Pancreas (tissue), 10 donors: ENCODE results near the gene IRF4. TPM values are rescaled to one million over a fixed set of nuclear protein-coding genes. Genes with fewer than 3 reads are reported as not detected.

Experiments used
- ATAC-seq, 4 donors: fragments of 200-7000 bp; cut with Tn5 transposase; one replicate each; pipeline versions ENCODE4 v1.8.0 to v1.9.1; 2020; ENCODE audit warnings: mild to moderate bottlenecking in 4 of 4, moderate library complexity in 4 of 4
- DNase-seq, 6 donors: peaks; one replicate each; pipeline ENCODE4 v3.0.0-alpha.2; 2020
- FAIRE-seq: peaks from 2 replicates; lab custom pipeline; 2012; peaks lifted over from hg19 to GRCh38; lab: Jason Lieb, UNC
- H3K27ac ChIP-seq, 4 donors: fragments of 200-600 bp; sonication (generic); 1 replicate in 3 of 4; 2 replicates in 1 of 4; pipeline versions ENCODE4 v1.5.0 to v1.8.0; 2020
- H3K27me3 ChIP-seq, 4 donors: fragments of 200-600 bp; one replicate each; pipeline ENCODE4 v1.8.0; 2021
- H3K36me3 ChIP-seq, 3 donors: fragments of 200-600 bp; sonication (generic) in 1 of 3; one replicate each; pipeline versions ENCODE4 v1.5.0 to v1.8.0; 2020 to 2021
- H3K4me1 ChIP-seq, 3 donors: fragments of 200-600 bp; one replicate each; pipeline ENCODE4 v1.8.0; 2021
- H3K4me3 ChIP-seq, 4 donors: fragments of 200-600 bp; sonication (generic) in 2 of 4; one replicate each; pipeline versions ENCODE4 v1.5.0 to v1.8.0; 2020 to 2021
- H3K9me3 ChIP-seq, 4 donors: fragments of 200-600 bp; one replicate each; pipeline ENCODE4 v1.8.0; 2021
- CTCF ChIP-seq, 4 donors: fragments of 200-600 bp; sonication (generic) in 3 of 4; IDR thresholded peaks; one replicate each; pipeline versions ENCODE4 v1.5.0 to v1.8.0; 2021; ENCODE audit warnings: antibody characterized with exemption in 4 of 4
- WGBS, 2 donors: extraction: QIAGEN DNeasy Blood & Tissue Kit; methylation state at CpG; one replicate each; pipeline ENCODE4 v1.1.7; 2013; 5-methylcytosine and 5-hydroxymethylcytosine counted together
- intact Hi-C, 3 donors: fragments of 100-400 bp; cut with DNase I; formaldehyde crosslinking; loops; one replicate each; pipeline versions ENCODE4 v1.11.1 to v1.14.2; 2022
- polyA plus RNA-seq, 2 donors: library from polyadenylated mRNA; stranded (reverse); fragments of 200-250 nt; gene quantifications; one replicate each; pipeline ENCODE4 v1.2.3, GENCODE V29; 2013
- total RNA-seq, 6 donors: library from RNA; stranded (reverse); fragmentation: NEBNext Ultra II Directional in 4 of 6; extraction: Animal tissue kit (Norgen Biotek cat#: 25700) in 4 of 6; gene quantifications; one replicate each; pipeline versions ENCODE4 v1.2.1 to v1.2.4, GENCODE V29; 2021 to 2023
- donor health status: healthy with polysubstance abuse.
- donor health status: DM: no; HTN: no; CAD: no; lungs with moderate emphysema.
- donor health status: DM: no; HTN: no; CAD: no.
- donor health status: control.
- donor health status: control.
- donor health status: Bipolar disorder and iron deficiency.
- donor health status: DM: yes; HTN: yes; CAD: no.
- donor health status: DM: no; HTN: no; CAD: no.
- donor health status: DM: no; HTN: no; CAD: no.
- donor health status: DM: yes; HTN: yes; CAD: no.

The IRF4 gene
- total and polyA plus RNA-seq, 8 donors = 0.04 to 3.8 (median 0.44) TPM

GRCh38 chr6:401994-402640, 10.6 kb downstream of the IRF4 start:
- no peak overlapping the region for H3K27ac ChIP-seq
- intact Hi-C loops = no loop called here
- no peak for ATAC-seq
- no peak overlapping the region for H3K4me3 ChIP-seq
- DNase-seq = no peak
- no peaks in the 10 kb centered on the region for H3K9me3 ChIP-seq
- no peaks in the 10 kb centered on the region for H3K36me3 ChIP-seq
- 72 to 84% methylated on average over 14 of the region's 14 CpGs for WGBS, 2 donors
- FAIRE-seq = no peak
- H3K4me1 ChIP-seq = no peaks in the 10 kb centered on the region
- peaks cover 0 to 8% (median 0%) of the 10 kb centered on the region in 4 donors for H3K27me3 ChIP-seq
- no peak for TF ChIP-seq CTCF (IDR thresholded peaks at IDR 0.05)

GRCh38 chr6:402901-403658, 11.5 kb downstream of the IRF4 start:
- Histone ChIP-seq H3K27ac (no peak overlapping the region), H3K9me3 (no peaks in the 10 kb centered on the region), H3K4me1 (no peaks in the 10 kb centered on the region), H3K4me3 (no peak overlapping the region), H3K27me3 (peaks cover 0 to 7% (median 0%) of the 10 kb centered on the region in 4 donors), H3K36me3 (no peaks in the 10 kb centered on the region)
- TF ChIP-seq CTCF (IDR thresholded peaks at IDR 0.05) = no peak
- ATAC-seq (no peak), FAIRE-seq (no peak), DNase-seq (no peak)
- 69 to 77% methylated on average over 17 of the region's 17 CpGs for WGBS, 2 donors
- intact Hi-C loops = no loop called here

- FAIRE-seq (no peak), DNase-seq (no peak), ATAC-seq (no peak)
- Histone ChIP-seq H3K27me3 (peaks cover 0 to 3% (median 0%) of the 10 kb centered on the region in 4 donors), H3K4me3 (no peak overlapping the region), H3K4me1 (no peaks in the 10 kb centered on the region), H3K9me3 (no peaks in the 10 kb centered on the region), H3K36me3 (no peaks in the 10 kb centered on the region), H3K27ac (no peak overlapping the region)
- 51 to 66% methylated on average over 19 of the region's 19 CpGs for WGBS, 2 donors
- no peak for TF ChIP-seq CTCF (IDR thresholded peaks at IDR 0.05)
- intact Hi-C loops = no loop called here
Measured at GRCh38 chr6:403659-404655, 12.4 kb downstream of the IRF4 start.

- WGBS, 2 donors = 63 to 77% methylated on average over 15 of the region's 15 CpGs
- no peak for TF ChIP-seq CTCF (IDR thresholded peaks at IDR 0.05)
- no peaks in the 10 kb centered on the region for H3K9me3 ChIP-seq
- no peak overlapping the region for H3K27ac ChIP-seq
- no peaks in the 10 kb centered on the region for H3K36me3 ChIP-seq
- FAIRE-seq (no peak), DNase-seq (no peak), ATAC-seq (no peak)
- H3K27me3 ChIP-seq = peaks cover 0 to 3% (median 0%) of the 10 kb centered on the region in 4 donors
- H3K4me3 ChIP-seq = no peak overlapping the region
- no peaks in the 10 kb centered on the region for H3K4me1 ChIP-seq
- intact Hi-C loops = no loop called here
Measured at GRCh38 chr6:404685-405423, 13.3 kb downstream of the IRF4 start.
